Spleen (tissue), 7 donors: ENCODE data around the gene MYO1D.

Source experiments
- POLR2A ChIP-seq, 3 donors: fragments of 450-650 bp; IDR thresholded peaks; one replicate each; pipeline ENCODE4 v1.5.1; 2017; ENCODE audit warnings: antibody characterized with exemption in 3 of 3, mild to moderate bottlenecking in 1 of 3
- POLR2AphosphoS5 ChIP-seq, 3 donors: sonication (generic); formaldehyde crosslinking; IDR thresholded peaks; one replicate each; pipeline ENCODE4 v1.5.1; 2017; ENCODE audit warnings: antibody characterized with exemption in 3 of 3
- TF ChIP-seq, protein P1 (sequence below), 11 experiments: fragments of 200-600 bp in 7 of 11; fragments of 450-650 bp in 4 of 11; sonication (generic) in 4 of 11; IDR thresholded peaks in 8 of 11; conservative IDR thresholded peaks in 3 of 11; 1 replicate in 7 of 11; 2 replicates in 4 of 11; pipeline versions ENCODE4 v1.4.0 to v1.8.0; 2016 to 2021; ENCODE audit warnings: antibody characterized with exemption in 11 of 11, inconsistent platforms in 4 of 11, mild to moderate bottlenecking in 1 of 11
- donor health status: DM: no; HTN: no; CAD: no; lungs with moderate emphysema.
- donor health status: DM: no; HTN: no; CAD: no.
- donor health status: DM: no; HTN: no; CAD: no.

DNA sequence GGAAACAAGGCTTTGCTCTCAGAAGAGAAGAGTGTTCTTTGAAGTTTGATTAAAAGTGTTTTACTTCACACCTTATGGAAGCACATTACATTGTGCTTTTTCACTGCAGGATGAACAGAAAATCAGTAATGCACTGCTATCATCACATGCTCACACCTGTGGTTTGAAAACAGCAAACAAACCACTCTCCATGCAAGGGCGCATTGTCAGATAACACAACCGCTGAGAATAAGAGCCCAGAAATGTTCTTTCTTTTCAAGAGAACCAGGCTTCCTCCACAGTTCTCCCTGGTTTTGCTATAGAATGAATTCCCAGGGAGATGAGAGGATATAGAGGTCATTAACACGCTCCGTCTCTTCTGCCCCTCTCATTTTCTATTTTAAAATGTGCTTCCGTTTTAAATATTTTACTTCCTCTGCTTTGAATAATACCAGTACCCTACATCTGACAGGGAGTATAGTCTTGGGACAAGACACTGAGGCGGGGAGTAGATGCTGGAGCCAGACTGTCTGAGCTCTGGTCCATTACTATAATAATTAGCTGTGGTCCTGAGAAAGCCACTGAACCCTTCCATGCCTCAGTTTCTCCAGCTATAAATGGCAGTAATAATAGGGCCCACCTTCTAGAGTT, 318.5 kb downstream of the MYO1D start:
- TF ChIP-seq, protein P1, sequence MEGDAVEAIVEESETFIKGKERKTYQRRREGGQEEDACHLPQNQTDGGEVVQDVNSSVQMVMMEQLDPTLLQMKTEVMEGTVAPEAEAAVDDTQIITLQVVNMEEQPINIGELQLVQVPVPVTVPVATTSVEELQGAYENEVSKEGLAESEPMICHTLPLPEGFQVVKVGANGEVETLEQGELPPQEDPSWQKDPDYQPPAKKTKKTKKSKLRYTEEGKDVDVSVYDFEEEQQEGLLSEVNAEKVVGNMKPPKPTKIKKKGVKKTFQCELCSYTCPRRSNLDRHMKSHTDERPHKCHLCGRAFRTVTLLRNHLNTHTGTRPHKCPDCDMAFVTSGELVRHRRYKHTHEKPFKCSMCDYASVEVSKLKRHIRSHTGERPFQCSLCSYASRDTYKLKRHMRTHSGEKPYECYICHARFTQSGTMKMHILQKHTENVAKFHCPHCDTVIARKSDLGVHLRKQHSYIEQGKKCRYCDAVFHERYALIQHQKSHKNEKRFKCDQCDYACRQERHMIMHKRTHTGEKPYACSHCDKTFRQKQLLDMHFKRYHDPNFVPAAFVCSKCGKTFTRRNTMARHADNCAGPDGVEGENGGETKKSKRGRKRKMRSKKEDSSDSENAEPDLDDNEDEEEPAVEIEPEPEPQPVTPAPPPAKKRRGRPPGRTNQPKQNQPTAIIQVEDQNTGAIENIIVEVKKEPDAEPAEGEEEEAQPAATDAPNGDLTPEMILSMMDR (IDR thresholded peaks at IDR 0.05 in 8 of 11, conservative IDR thresholded peaks at IDR 0.05 in 3 of 11), result no peak
- no peak for TF ChIP-seq POLR2A (IDR thresholded peaks at IDR 0.05)
- TF ChIP-seq POLR2AphosphoS5 (IDR thresholded peaks at IDR 0.05), result no peak
